HG02571 (cell line): ENCODE results near the gene SPTB.

Experiments used
- ATAC-seq: cut with Tn5 transposase; IDR thresholded peaks from one replicate; pipeline ENCODE4 v1.9.1; 2021; ENCODE audit warnings: mild to moderate bottlenecking, moderate library complexity; ENCODE audit not compliant: unreplicated experiment

The SPTB gene

DNA sequence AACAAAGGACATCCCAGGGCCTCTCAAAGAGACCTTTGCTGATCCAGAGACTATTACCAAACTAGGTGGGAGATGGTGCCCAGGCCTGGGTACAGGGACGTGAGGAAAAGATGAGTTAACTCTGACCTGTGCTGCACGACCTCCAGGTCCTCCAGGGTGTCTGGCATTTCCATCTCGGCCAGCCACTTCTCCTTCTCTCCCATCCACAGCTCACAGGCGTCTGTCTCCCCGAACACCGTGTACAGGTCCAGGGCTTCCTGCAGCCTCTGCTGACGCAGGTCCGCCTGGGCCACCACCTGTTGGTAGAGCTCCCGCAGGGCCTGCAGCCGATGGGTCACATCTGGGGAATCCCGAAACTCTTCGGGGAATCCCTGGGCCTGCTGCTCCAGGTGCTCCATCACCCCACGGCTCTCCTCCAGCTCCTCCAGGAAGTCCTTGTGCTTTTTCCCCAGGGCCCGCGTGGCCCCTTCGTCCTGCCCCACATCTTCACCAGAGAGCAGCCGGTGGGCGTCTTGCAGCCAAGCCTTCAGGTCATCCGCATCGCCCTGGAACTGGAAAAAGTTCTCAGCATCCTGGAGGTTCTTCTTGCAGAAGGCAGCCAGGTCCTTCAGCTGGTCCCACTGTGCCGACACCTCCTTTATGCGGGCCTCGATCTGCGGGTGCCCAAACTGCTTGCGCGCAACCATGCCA lies 86.7 kb downstream of the SPTB start:
- no peak for ATAC-seq

DNA sequence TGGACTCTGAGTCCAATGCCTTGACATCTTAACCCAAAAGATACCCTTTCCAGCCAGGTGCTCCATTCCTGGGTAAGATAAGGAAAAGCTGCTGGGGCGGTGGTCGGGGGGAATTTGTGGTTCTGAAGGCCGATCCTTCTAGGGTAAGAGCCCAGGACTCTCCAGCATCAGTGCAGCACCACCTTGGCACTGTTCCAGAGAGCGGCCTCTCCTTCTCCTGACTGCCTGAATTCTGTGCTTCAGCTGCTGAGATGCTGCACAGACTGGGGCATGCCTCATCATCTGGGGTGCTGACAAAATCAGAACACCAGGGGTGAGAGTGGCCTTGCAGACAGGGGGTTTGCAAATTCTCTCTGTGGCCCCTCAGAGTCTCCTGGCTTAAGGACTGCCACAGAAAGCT lies 87.5 kb downstream of the SPTB start:
- ATAC-seq = no peak

- no peak for ATAC-seq
These were observed 89.2 kb downstream of the SPTB start for GRCh38 chr14:64790478-64790877.

DNA sequence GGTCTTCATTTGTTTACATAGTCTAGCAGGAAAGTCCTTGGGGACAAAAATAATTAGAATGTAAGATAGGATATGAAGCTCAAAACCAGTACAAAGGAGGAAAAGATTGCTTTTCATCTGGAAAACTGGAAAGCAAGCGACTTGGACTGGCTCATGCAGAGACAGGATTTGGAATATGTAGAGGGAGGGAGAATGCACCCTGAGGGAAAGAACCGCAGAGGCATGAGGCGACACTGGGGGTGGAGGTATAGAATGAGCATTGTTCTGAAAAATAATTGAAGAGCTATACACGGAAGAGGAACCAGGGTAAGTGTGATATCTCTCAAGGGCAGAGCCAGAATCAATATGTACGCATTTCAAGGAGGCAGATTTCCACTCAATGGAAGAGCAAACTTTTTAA lies 90.0 kb downstream of the SPTB start:
- no peak for ATAC-seq

DNA sequence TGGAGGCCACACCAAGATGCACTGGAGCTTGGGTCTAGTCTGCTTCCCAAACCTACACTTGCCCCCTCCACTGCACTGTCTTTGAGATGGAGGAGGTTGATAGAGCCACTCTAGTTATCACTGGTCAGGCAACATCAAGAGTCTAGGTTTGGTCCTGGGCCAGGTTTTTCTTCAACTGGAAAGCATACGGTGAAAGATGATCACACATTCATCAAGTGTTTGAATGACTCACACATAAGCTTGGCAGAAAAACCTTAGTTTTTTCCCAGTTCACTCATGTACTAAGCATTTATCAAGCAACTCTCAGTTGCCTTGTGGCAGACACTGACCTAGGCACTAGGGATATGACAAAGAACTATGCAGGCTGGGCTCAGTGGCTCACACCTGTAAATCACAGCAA lies 91.0 kb downstream of the SPTB start:
- no peak for ATAC-seq

DNA sequence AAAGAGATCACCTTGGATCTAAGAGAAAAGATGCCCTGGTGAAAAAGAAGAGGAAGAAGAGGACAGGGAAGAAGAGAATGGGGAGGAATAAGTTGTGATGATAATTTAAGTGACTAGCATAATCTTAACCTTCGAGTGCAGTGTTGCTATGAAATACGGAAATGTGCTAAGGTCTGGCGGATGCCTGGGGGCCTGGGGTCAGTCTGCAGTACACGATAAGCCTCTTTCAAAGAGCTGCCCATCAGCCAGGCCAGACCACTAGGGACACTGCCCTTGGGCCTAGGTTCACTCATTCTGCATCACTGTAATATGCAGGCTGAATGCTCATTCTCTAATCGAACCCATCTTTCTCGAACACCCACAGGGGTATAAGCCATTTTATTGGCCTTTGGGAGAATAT lies 92.1 kb downstream of the SPTB start:
- ATAC-seq = no peak

GRCh38 chr14:64786296-64787149 lies 93.2 kb downstream of the SPTB start:
- no peak for ATAC-seq

GRCh38 chr14:64784006-64784405 lies 95.7 kb downstream of the SPTB start:
- no peak for ATAC-seq

DNA sequence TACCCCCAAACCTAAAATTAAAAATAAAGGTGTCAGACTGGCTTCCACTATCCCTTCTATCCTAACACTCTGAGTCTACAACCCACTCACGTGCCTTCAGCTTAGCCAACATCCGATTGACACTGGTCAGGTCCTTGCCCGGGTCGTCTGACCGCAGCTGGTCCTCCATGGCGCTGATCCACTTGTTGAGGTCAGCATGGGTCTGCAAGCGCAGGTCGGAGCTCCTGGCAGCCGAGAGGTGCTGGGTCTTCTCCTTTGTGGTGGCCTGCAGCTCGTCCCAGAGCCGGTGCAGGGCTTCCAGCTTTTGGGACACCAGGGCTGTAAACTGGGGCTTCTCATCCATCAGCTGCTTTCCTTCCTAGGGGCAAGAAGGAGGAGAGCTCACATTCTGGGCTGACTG lies 97.5 kb downstream of the SPTB start:
- ATAC-seq = no peak

- ATAC-seq = no peak
These were observed 100.2 kb downstream of the SPTB start for GRCh38 chr14:64779472-64779871.

GRCh38 chr14:64778104-64778754 lies 101.5 kb downstream of the SPTB start:
- ATAC-seq = no peak

- ATAC-seq = no peak
These were observed 102.2 kb downstream of the SPTB start for GRCh38 chr14:64777461-64777860.

GRCh38 chr14:64775081-64775777 lies 104.5 kb downstream of the SPTB start:
- no peak for ATAC-seq

- ATAC-seq = no peak
These were observed 105.4 kb downstream of the SPTB start for GRCh38 chr14:64774272-64774671.

DNA sequence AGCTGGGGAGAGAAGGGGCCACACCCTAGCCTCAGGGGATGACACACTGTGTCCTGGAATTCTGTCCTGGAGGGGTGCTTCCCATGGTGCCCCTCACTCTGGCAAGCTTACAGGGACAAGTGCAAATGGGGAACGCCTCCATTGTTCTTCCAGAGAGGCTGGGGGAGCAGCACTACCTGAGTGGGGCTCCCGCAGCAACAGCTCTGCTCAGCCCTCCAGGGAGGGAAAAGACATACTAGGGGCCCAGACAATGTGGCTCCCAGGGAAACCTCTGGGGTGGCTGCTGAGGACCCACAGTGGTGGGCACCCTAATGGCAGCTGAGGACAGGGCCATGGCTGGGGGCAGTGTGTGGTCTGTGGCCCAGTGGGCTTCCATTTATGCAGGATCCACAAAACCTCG lies 106.1 kb downstream of the SPTB start:
- no peak for ATAC-seq

GRCh38 chr14:64773046-64773445 lies 106.7 kb downstream of the SPTB start:
- no peak for ATAC-seq

DNA sequence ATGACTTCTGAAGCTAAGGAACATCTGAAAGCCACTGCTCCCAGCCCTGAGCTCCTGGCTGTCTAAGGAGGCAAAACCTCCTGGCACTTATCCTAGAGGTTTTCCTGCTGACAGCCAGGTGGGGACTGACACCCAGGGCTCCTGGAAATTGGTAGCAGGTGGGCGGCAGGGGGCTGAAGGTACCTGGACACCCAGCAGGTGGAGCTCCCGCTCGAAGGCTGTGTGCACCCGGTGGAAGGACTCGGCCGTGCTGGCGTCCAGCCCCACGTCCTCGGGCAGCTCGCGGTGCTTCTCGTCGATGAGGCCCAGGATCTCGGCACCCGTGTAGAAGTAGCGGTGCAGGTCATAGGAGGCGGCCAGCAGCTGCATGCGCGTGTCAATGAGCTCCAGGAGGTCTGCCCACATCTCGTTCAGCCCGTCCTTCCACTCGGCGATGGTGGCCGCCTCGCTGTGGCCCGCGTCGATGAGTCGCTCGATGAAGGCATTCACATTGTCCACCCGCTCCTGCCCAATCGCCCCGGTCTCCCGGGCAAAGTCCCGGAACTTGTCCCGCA lies 107.2 kb downstream of the SPTB start:
- no peak for ATAC-seq

- no peak for ATAC-seq
These were observed 108.5 kb downstream of the SPTB start for GRCh38 chr14:64771161-64771560.

DNA sequence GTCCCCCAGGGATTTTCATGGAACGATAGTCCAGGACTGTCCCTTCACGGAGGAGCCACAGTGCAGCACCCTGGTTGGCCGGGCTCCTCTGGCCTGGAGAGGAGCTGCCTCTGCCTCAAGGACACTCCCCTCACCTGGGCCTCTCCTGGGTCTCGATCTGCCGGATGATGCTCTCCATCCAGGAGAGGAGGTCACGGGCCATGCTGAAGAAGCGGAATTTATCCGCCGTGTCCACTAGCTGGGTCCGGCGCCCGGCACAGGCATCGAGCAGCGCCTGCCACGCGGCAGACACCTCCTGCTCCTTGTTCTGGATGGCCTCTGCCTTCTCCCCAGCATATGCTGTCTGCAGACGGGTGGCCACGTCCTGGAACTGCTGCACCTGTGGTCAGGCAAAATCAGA lies 109.0 kb downstream of the SPTB start:
- ATAC-seq = no peak

GRCh38 chr14:64769096-64770020 lies 110.3 kb downstream of the SPTB start:
- ATAC-seq = no peak
